SK-N-SH treated with all-trans-retinoic acid at 6 μM for 48 hours (cell line): ENCODE data around the gene BUB3.

Experiments
- ARNTL ChIP-seq: fragments of 450-650 bp; formaldehyde crosslinking; IDR thresholded peaks from 2 replicates; pipeline ENCODE4 v1.5.0; 2020; ENCODE audit warnings: low read depth, mild to moderate bottlenecking, moderate library complexity, borderline replicate concordance
- CSRNP3 ChIP-seq: fragments of 250-450 bp; sonication (Bioruptor Pico); IDR thresholded peaks from 2 replicates; pipeline ENCODE4 v1.5.1; 2021; ENCODE audit warnings: mild to moderate bottlenecking, moderate library complexity
- ESRRG ChIP-seq: fragments of 250-450 bp; sonication (Bioruptor Pico); IDR thresholded peaks from 2 replicates; pipeline ENCODE4 v1.6.1; 2021; ENCODE audit warnings: mild to moderate bottlenecking
- ISL1 ChIP-seq: fragments of 250-450 bp; sonication (Bioruptor Pico); IDR thresholded peaks from 2 replicates; pipeline ENCODE4 v2.1.2; 2022; ENCODE audit warnings: mild to moderate bottlenecking, moderate library complexity
- PATZ1 ChIP-seq: fragments of 250-450 bp; sonication (Bioruptor Pico); IDR thresholded peaks from 2 replicates; pipeline ENCODE4 v1.8.0; 2020; ENCODE audit warnings: mild to moderate bottlenecking, moderate library complexity, borderline replicate concordance
- POU6F1 ChIP-seq: fragments of 250-450 bp; sonication (Bioruptor Pico); IDR thresholded peaks from 2 replicates; pipeline ENCODE4 v1.8.0; 2021; ENCODE audit warnings: low read depth, mild to moderate bottlenecking, moderate library complexity, borderline replicate concordance
- SNAI2 ChIP-seq: fragments of 250-450 bp; sonication (Bioruptor Pico); IDR thresholded peaks from 2 replicates; pipeline ENCODE4 v1.5.0; 2020; ENCODE audit warnings: mild to moderate bottlenecking, moderate library complexity
- TCF4 ChIP-seq: fragments of 250-450 bp; sonication (Bioruptor Pico); IDR thresholded peaks from 2 replicates; pipeline ENCODE4 v1.8.0; 2021; ENCODE audit warnings: mild to moderate bottlenecking, moderate library complexity, borderline replicate concordance
- ZC3H10 ChIP-seq: fragments of 250-450 bp; sonication (Bioruptor Pico); IDR thresholded peaks from 2 replicates; pipeline ENCODE4 v1.5.1; 2021; ENCODE audit warnings: mild to moderate bottlenecking, moderate library complexity
- ZFP3 ChIP-seq: fragments of 250-450 bp; sonication (Bioruptor Pico); IDR thresholded peaks from 2 replicates; pipeline ENCODE4 v1.5.0; 2020; ENCODE audit warnings: mild to moderate bottlenecking, moderate library complexity
- ZFP30 ChIP-seq: fragments of 450-650 bp; formaldehyde crosslinking; IDR thresholded peaks from 2 replicates; pipeline ENCODE4 v1.5.0; 2022; ENCODE audit warnings: mild to moderate bottlenecking, moderate library complexity
- ZNF70 ChIP-seq: fragments of 450-650 bp; formaldehyde crosslinking; IDR thresholded peaks from 2 replicates; pipeline ENCODE4 v1.5.0; 2020; ENCODE audit warnings: mild to moderate bottlenecking, moderate library complexity
- ZNF8 ChIP-seq: fragments of 450-650 bp; formaldehyde crosslinking; IDR thresholded peaks from 2 replicates; pipeline ENCODE4 v1.5.0; 2020; ENCODE audit warnings: mild to moderate bottlenecking, moderate library complexity

GRCh38 chr10:123180101-123181090 is 26.2 kb downstream of the BUB3 start:
- TF ChIP-seq PATZ1 (no peak), ZC3H10 (CRISPR knock-in tag) (no peak), ZNF70 (no peak), ARNTL (CRISPR knock-in tag) (no peak), SNAI2 (CRISPR knock-in tag) (no peak), ZFP30 (CRISPR knock-in tag) (no peak), ZFP3 (CRISPR knock-in tag) (no peak), CSRNP3 (no peak), POU6F1 (no peak), ISL1 (CRISPR knock-in tag) (no peak), ZNF8 (CRISPR knock-in tag) (no peak), TCF4 (CRISPR knock-in tag) (no peak), ESRRG (CRISPR knock-in tag) (no peak)
